Endodermal cell (in vitro differentiated cells): Measurements from ENCODE around the gene CSPG5. TPM values are rescaled to one million over a fixed set of nuclear protein-coding genes. Genes with fewer than 3 reads are reported as not detected.
A peak's percentile ranks its signal among the peaks of the same experiment; 100 is the strongest.

Experiments
- DNase-seq: peaks from one replicate; pipeline ENCODE4 v3.0.0-alpha.2; 2017
- H3K27ac ChIP-seq: 2 replicates; pipeline ENCODE4 v1.5.1; 2013; ENCODE audit warnings: mild to moderate bottlenecking, low read depth, low read length, moderate library complexity
- H3K27me3 ChIP-seq: 2 replicates; pipeline ENCODE4 v1.6.1; 2013; ENCODE audit warnings: mild to moderate bottlenecking, low read length, moderate library complexity; ENCODE audit not compliant: insufficient read depth, control insufficient read depth, poor library complexity, severe bottlenecking
- H3K36me3 ChIP-seq: 2 replicates; pipeline ENCODE4 v1.7.0; 2013; ENCODE audit warnings: mild to moderate bottlenecking, low read length, moderate library complexity; ENCODE audit not compliant: control insufficient read depth, insufficient read depth
- H3K4me1 ChIP-seq: one replicate; pipeline ENCODE4 v1.7.0; 2013; ENCODE audit warnings: low read length; ENCODE audit not compliant: control insufficient read depth, insufficient read depth
- H3K4me3 ChIP-seq: 2 replicates; pipeline ENCODE4 v1.5.1; 2013; ENCODE audit warnings: mild to moderate bottlenecking, low read length, moderate library complexity
- H3K9ac ChIP-seq: 2 replicates; pipeline ENCODE4 v1.6.1; 2013; ENCODE audit warnings: mild to moderate bottlenecking, low read length, moderate library complexity; ENCODE audit not compliant: poor library complexity, severe bottlenecking; ENCODE audit errors: extremely low read depth
- H3K9me3 ChIP-seq: 2 replicates; pipeline ENCODE4 v1.6.1; 2013; ENCODE audit warnings: mild to moderate bottlenecking, low read length, moderate library complexity; ENCODE audit not compliant: control insufficient read depth
- H3K27ac Mint-ChIP-seq: 2 replicates; pipeline ENCODE4 v1.8.0; 2020; ENCODE audit warnings: mixed read lengths
- H3K27me3 Mint-ChIP-seq: 2 replicates; pipeline ENCODE4 v1.8.0; 2021; ENCODE audit warnings: mild to moderate bottlenecking, mixed read lengths; ENCODE audit not compliant: insufficient read depth
- H3K36me3 Mint-ChIP-seq: 2 replicates; pipeline ENCODE4 v1.8.0; 2020; ENCODE audit warnings: low read depth, mixed read lengths
- H3K4me1 Mint-ChIP-seq: 2 replicates; pipeline ENCODE4 v1.8.0; 2020; ENCODE audit warnings: mixed read lengths
- H3K4me3 Mint-ChIP-seq: 2 replicates; pipeline ENCODE4 v1.8.0; 2020; ENCODE audit warnings: mild to moderate bottlenecking, moderate library complexity, mixed read lengths
- H3K9me3 Mint-ChIP-seq: 2 replicates; pipeline ENCODE4 v1.8.0; 2020; ENCODE audit warnings: mild to moderate bottlenecking, mixed read lengths
- CTCF ChIP-seq: fragments of 200-600 bp; sonication (generic); conservative IDR thresholded peaks from 2 replicates; pipeline ENCODE4 v1.5.0; 2021; ENCODE audit warnings: antibody characterized with exemption, mild to moderate bottlenecking
- WGBS, 2 experiments: methylation state at CpG; one replicate each; pipeline versions ENCODE4 v1.1.5 to v1.1.7; 2013; ENCODE audit warnings: missing lambda C conversion rate in 2 of 2, mixed read lengths in 1 of 2; ENCODE audit not compliant: insufficient coverage in 1 of 2, insufficient read length in 1 of 2; 5-methylcytosine and 5-hydroxymethylcytosine counted together
- total RNA-seq, 2 donors: library from RNA; stranded (reverse); fragmentation: NEBNext Ultra II Directional in 1 of 2; extraction: Animal tissue kit (Norgen Biotek cat#: 25700) in 1 of 2; gene quantifications; 2 replicates in 1 of 2; 3 replicates in 1 of 2; pipeline ENCODE4 v1.2.1, GENCODE V29; 2021

CSPG5 gene
- total RNA-seq, 2 donors from 2014 or later, result 0.53 to 0.70 TPM

DNA sequence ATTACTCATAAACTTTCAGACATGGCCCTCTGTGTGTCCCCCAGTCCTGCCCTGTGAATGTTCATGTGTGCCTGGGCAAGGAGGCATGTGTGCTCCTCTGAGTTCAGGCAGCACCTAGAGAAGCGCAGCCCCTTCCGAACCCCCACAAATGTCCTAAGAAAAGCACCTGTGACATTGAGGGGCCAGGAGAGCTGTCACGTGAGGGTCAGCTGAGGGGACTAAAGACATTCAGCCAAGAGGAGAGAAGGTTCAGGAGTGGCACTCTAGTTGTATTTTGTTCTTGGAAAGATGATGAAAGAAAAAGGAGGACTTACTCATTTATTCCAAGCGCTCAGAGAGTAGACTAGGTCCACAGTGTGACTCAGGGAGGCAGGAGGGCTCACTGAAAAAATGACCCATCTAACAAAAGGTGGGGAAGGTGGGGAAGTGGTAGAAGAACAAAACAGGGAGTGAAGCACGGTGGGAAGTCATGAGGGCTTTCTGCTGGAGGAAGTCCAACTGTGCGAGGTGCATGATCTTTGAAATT lies 37.0 kb downstream of the CSPG5 start:
- Mint-ChIP-seq H3K27ac (no peak overlapping the region), H3K4me1 (no peaks in the 10 kb centered on the region), H3K9me3 (peaks cover 7% of the 10 kb centered on the region), H3K36me3 (no peaks in the 10 kb centered on the region), H3K27me3 (no peaks in the 10 kb centered on the region), H3K4me3 (no peak overlapping the region)
- WGBS, 2 experiments, result 79% methylated on average over 3 to 6 of the region's 6 CpGs
- no peaks in the 10 kb centered on the region for H3K9me3 ChIP-seq
- no peak for DNase-seq
- H3K36me3 ChIP-seq, result no peaks in the 10 kb centered on the region
- H3K27me3 ChIP-seq, result no peaks in the 10 kb centered on the region
- no peak overlapping the region for H3K4me3 ChIP-seq
- H3K9ac ChIP-seq, result no peak overlapping the region
- no peaks in the 10 kb centered on the region for H3K4me1 ChIP-seq
- H3K27ac ChIP-seq, result no peak overlapping the region
- TF ChIP-seq CTCF, result no peak

DNA sequence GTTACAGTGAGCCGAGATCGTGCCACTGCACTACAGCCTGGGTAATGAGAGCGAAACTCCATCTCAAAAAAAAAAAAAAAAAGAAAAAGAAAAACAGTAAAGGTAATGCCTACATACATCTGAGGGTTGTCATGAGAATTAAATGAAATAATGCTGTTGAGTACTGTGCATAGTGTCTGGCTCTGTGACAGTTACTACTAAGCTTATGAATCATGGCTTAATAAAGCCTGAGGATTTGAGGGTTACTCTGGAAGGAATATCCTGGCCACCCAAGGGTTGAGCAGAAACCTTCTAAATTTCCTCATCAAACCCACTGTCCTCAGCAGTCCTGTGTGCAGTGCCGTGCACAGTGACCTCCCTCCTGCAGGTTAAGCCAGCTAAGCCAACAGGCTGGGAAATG lies 38.4 kb downstream of the CSPG5 start:
- no peak overlapping the region for H3K4me3 Mint-ChIP-seq
- no peaks in the 10 kb centered on the region for H3K27me3 Mint-ChIP-seq

GRCh38 chr3:47536967-47537366 lies 41.7 kb downstream of the CSPG5 start:
- peaks cover 19% of the 10 kb centered on the region for H3K9me3 Mint-ChIP-seq
- H3K36me3 Mint-ChIP-seq, result no peaks in the 10 kb centered on the region
- no peak overlapping the region for H3K4me3 Mint-ChIP-seq
- no peaks in the 10 kb centered on the region for H3K9me3 ChIP-seq
- no peak overlapping the region for H3K4me3 ChIP-seq
- no peaks in the 10 kb centered on the region for H3K4me1 ChIP-seq
- no peak overlapping the region for H3K27ac Mint-ChIP-seq
- H3K36me3 ChIP-seq, result no peaks in the 10 kb centered on the region
- H3K27me3 ChIP-seq, result no peaks in the 10 kb centered on the region
- H3K4me1 Mint-ChIP-seq, result no peaks in the 10 kb centered on the region
- no peak for TF ChIP-seq CTCF
- peak overlapping the region; percentile 16 for H3K27ac ChIP-seq
- 88 to 92% methylated on average over 4 to 6 of the region's 6 CpGs for WGBS, 2 experiments
- no peak overlapping the region for H3K9ac ChIP-seq
- H3K27me3 Mint-ChIP-seq, result peaks cover 6% of the 10 kb centered on the region
- no peak for DNase-seq

More for the DNA sequence above, 38.4 kb downstream of the CSPG5 start:
- no peaks in the 10 kb centered on the region for H3K36me3 ChIP-seq
- Mint-ChIP-seq H3K27ac (no peak overlapping the region), H3K9me3 (peaks cover 7% of the 10 kb centered on the region), H3K4me1 (no peaks in the 10 kb centered on the region), H3K36me3 (no peaks in the 10 kb centered on the region)
- DNase-seq, result no peak
- TF ChIP-seq CTCF, result no peak
- WGBS, 2 experiments, result 96 to 100% methylated on average over 3 to 4 of the region's 4 CpGs
- no peaks in the 10 kb centered on the region for H3K4me1 ChIP-seq
- H3K9me3 ChIP-seq, result no peaks in the 10 kb centered on the region
- no peaks in the 10 kb centered on the region for H3K27me3 ChIP-seq
- H3K27ac ChIP-seq, result no peak overlapping the region
- no peak overlapping the region for H3K9ac ChIP-seq
- H3K4me3 ChIP-seq, result no peak overlapping the region
